C1 segment of cervical spinal cord (tissue), 14 donors: Measurements from ENCODE around the gene SLC35D1.
"Not testable (repeated sequence)": the region's sequence is repeated elsewhere in the genome, so short reads cannot be mapped to it uniquely, and the experiment has no call there.

Experiments used
- DNase-seq, 14 donors: peaks; one replicate each; lab custom pipeline; 2025; lab: John Stamatoyannopoulos, UW

The SLC35D1 gene

GRCh38 chr1:66993076-66993475 is 60.9 kb downstream of the SLC35D1 start:
- DNase-seq, result no peak

- no peak for DNase-seq
These were observed 68.1 kb downstream of the SLC35D1 start for GRCh38 chr1:66985835-66986234.

GRCh38 chr1:66984491-66984890 is 69.5 kb downstream of the SLC35D1 start:
- no peak for DNase-seq

- no peak for DNase-seq
These were observed 71.2 kb downstream of the SLC35D1 start for GRCh38 chr1:66982561-66983260.

GRCh38 chr1:66981679-66982078 is 72.3 kb downstream of the SLC35D1 start:
- DNase-seq, result peak in 6 of 14 donors; percentile 3 to 24 (median 13)

- no peak for DNase-seq
These were observed 73.1 kb downstream of the SLC35D1 start for GRCh38 chr1:66980745-66981367.

GRCh38 chr1:66979621-66980020 is 74.3 kb downstream of the SLC35D1 start:
- DNase-seq, result not testable (repeated sequence)

- no peak for DNase-seq
These were observed 75.7 kb downstream of the SLC35D1 start for GRCh38 chr1:66978201-66978600.

GRCh38 chr1:66968574-66968973 is 85.4 kb downstream of the SLC35D1 start:
- DNase-seq, result no peak

- not testable (repeated sequence) for DNase-seq
These were observed 87.6 kb downstream of the SLC35D1 start for GRCh38 chr1:66966188-66966873.

GRCh38 chr1:66957938-66958337 is 96.0 kb downstream of the SLC35D1 start:
- no peak for DNase-seq

GRCh38 chr1:66954208-66954607 is 99.7 kb downstream of the SLC35D1 start:
- no peak for DNase-seq

GRCh38 chr1:66951513-66951912 is 102.4 kb downstream of the SLC35D1 start:
- no peak for DNase-seq
